Measurements from ENCODE around the gene HOXC4.

HOXC4 gene

GRCh38 chr12:54053751-54054741, at the start of gene HOXC4:
TSS of gene HOXC4 (plus strand) at chr12:54053835. CDS start at chr12:54053923, 88 bp downstream.
- H3K79me2 ChIP-seq = no peaks in the 10 kb centered on the region
- H3K4me1 ChIP-seq = no peaks in the 10 kb centered on the region
- no peaks in the 10 kb centered on the region for H3K36me3 ChIP-seq (ENCODE audit: control insufficient read depth, insufficient read depth, low read length)
- no peak within 1 kb of the TSS for H3K27ac ChIP-seq
- H3K27me3 ChIP-seq (ENCODE audit: control insufficient read depth, insufficient read depth, low read length) = peaks cover 6% of the 10 kb centered on the region
- TF ChIP-seq, protein P1, sequence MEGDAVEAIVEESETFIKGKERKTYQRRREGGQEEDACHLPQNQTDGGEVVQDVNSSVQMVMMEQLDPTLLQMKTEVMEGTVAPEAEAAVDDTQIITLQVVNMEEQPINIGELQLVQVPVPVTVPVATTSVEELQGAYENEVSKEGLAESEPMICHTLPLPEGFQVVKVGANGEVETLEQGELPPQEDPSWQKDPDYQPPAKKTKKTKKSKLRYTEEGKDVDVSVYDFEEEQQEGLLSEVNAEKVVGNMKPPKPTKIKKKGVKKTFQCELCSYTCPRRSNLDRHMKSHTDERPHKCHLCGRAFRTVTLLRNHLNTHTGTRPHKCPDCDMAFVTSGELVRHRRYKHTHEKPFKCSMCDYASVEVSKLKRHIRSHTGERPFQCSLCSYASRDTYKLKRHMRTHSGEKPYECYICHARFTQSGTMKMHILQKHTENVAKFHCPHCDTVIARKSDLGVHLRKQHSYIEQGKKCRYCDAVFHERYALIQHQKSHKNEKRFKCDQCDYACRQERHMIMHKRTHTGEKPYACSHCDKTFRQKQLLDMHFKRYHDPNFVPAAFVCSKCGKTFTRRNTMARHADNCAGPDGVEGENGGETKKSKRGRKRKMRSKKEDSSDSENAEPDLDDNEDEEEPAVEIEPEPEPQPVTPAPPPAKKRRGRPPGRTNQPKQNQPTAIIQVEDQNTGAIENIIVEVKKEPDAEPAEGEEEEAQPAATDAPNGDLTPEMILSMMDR (IDR thresholded peaks at IDR 0.05) = no peak
- no peak within 1 kb of the TSS for H3K4me2 ChIP-seq (ENCODE audit: low read length)
- no peak within 1 kb of the TSS for H3K4me3 ChIP-seq (ENCODE audit: low read depth, low read length)
- H3K9me3 ChIP-seq (ENCODE audit: control insufficient read depth, low read length) = no peaks in the 10 kb centered on the region
- H3K9ac ChIP-seq = no peak within 1 kb of the TSS
- peak within 1 kb of the TSS; percentile 17 for H2AFZ ChIP-seq

DNA sequence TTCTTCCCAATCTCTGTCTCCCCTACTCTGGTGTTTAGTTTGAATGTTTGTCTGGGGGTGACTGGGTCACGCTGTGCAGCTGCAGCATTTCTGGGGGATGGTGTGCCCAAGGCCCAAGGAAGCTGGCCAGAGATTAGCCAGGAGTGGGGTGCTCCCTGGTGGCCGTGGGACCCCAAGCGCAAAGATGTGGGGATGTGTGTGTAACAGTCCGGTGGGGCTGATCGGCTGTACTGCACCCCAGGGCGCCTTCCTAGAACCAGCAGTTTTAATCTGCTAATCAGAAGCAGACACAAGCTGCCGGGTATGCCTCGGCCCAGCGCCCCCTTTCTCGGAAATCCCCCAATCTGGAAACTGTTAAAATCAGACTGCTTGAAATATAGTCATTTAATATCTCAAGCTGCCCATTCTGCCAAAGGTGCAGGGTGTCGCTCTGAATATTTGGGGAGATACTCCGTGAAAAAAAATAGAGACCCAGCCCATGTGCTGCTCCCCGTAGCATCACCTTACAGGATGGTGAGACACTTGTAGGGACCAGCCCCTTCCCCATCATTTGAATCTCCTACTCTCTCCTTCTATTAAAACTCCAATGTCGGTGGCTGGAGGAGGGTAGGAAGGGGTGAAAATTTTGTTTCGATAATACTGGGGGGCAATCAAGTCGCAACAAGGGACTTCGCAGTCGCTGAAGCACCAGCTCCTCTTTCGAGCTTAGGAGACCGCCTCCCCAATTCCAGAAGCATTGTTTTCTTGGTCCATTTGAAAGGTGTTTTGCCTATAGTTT, 49.4 kb upstream of the HOXC4 start:
- Histone ChIP-seq H3K27me3 (ENCODE audit: control insufficient read depth, insufficient read depth, low read length) (peaks cover 24% of the 10 kb centered on the region), H3K4me2 (ENCODE audit: low read length) (no peak overlapping the region), H3K36me3 (ENCODE audit: control insufficient read depth, insufficient read depth, low read length) (no peaks in the 10 kb centered on the region), H3K9me3 (ENCODE audit: control insufficient read depth, low read length) (no peaks in the 10 kb centered on the region), H3K9ac (no peak overlapping the region), H3K27ac (no peak overlapping the region), H2AFZ (no peak overlapping the region), H3K79me2 (no peaks in the 10 kb centered on the region), H3K4me1 (peaks cover 3% of the 10 kb centered on the region), H3K4me3 (ENCODE audit: low read depth, low read length) (no peak overlapping the region)
- TF ChIP-seq, protein P1 (IDR thresholded peaks at IDR 0.05) = no peak

DNA sequence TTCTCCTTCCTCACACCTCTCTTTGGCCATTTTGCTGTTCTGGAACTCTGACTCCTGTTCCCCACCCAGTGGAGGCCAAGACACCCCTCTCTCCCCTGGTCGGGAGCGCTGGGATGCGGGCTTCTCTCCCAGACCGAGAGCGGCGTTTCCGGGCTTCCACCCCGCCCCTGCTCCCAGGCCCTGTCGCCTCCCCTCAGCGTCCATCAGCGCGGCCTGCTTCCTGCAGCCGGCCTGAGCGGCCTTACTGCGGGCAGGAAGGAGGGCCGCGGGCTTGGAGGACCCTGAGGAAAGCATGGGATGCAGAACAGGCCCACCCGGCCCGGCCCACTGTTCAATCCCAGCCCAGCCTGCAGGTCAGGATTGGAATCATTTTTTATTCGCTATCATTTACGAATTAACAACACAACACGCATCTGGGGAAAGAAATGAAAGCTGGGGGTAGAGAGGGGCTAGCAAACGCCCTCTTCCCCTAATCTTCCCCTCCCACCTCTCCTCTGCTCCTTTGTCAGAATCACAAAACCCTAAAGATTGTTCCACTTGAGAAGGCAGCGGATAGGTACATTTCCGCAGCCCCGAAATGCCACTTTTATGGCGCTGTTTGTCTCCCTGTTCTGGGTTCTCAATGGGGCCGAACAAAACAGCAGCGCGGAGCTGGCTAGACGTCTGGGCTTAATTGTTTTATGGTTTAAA, 48.6 kb upstream of the HOXC4 start:
- peaks cover 24% of the 10 kb centered on the region for H3K27me3 ChIP-seq (ENCODE audit: control insufficient read depth, insufficient read depth, low read length)
- H3K9me3 ChIP-seq (ENCODE audit: control insufficient read depth, low read length) = no peaks in the 10 kb centered on the region
- no peak overlapping the region for H3K9ac ChIP-seq
- no peak overlapping the region for H2AFZ ChIP-seq
- H3K4me3 ChIP-seq (ENCODE audit: low read depth, low read length) = no peak overlapping the region
- H3K4me2 ChIP-seq (ENCODE audit: low read length) = no peak overlapping the region
- no peaks in the 10 kb centered on the region for H3K36me3 ChIP-seq (ENCODE audit: control insufficient read depth, insufficient read depth, low read length)
- peaks cover 3% of the 10 kb centered on the region for H3K4me1 ChIP-seq
- H3K79me2 ChIP-seq = no peaks in the 10 kb centered on the region
- TF ChIP-seq, protein P1 (IDR thresholded peaks at IDR 0.05) = no peak
- no peak overlapping the region for H3K27ac ChIP-seq

DNA sequence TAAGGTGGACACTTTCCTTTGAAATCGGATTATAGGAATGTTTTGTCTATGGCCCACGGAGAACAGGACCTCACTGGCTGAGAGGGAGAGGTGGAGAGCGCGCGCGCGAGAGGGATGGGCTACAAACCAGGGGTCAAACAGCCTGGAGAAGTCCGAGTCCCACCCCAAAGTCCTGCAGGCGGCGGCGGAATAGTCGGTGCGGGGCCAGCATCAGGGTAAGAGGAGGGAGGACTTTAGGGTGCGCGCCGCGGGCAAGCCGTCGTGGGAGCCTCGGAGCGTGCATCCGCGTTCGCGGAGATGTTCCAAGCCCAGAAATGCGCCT, 48.1 kb upstream of the HOXC4 start:
- Histone ChIP-seq H3K36me3 (ENCODE audit: control insufficient read depth, insufficient read depth, low read length) (no peaks in the 10 kb centered on the region), H3K9ac (no peak overlapping the region), H3K27ac (no peak overlapping the region), H3K4me2 (ENCODE audit: low read length) (no peak overlapping the region), H3K4me1 (peaks cover 3% of the 10 kb centered on the region), H2AFZ (no peak overlapping the region), H3K27me3 (ENCODE audit: control insufficient read depth, insufficient read depth, low read length) (peaks cover 22% of the 10 kb centered on the region), H3K9me3 (ENCODE audit: control insufficient read depth, low read length) (no peaks in the 10 kb centered on the region), H3K79me2 (no peaks in the 10 kb centered on the region), H3K4me3 (ENCODE audit: low read depth, low read length) (no peak overlapping the region)
- TF ChIP-seq, protein P1 (IDR thresholded peaks at IDR 0.05) = no peak

Measured in parathyroid adenoma (tissue), 2 donors.